ENCODE measurements around the gene SELPLG.
"Not testable (repeated sequence)": the region's sequence is repeated elsewhere in the genome, so short reads cannot be mapped to it uniquely, and the experiment has no call there.

SELPLG gene

DNA sequence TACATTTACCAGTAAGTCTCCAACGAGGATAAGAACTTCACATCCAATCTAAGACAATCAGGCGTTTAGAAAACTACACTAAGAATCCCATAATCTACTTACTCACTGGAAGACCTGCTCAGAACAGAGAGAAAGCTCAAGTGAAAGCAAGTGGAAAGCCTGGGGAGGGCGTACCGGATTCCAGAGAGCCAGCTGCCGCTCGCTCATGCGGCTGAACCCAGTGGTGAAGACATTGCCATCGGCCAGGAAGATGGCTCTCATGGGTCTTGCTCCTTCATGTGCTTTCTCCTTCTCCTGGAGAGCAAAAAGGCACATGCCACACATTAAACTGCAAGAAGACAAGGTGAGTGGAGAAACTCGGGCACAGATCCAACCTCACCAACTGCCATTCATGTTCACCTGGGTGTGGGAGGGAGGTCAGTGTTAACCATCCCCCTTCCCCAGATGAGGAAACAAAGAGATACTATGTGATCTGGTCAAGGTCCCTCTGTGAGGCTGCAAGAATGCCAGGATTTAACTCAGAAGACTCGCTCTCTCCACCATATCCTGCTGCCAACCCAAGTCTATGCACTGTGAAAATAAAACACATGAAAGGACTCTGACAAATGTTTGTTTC lies 23.5 kb upstream of the SELPLG start:
- DNase-seq, result no peak
- Histone ChIP-seq H3K4me1 (ENCODE audit: control extremely low read depth in 1 of 4, control insufficient read depth in 4 of 4, insufficient read depth in 4 of 4, low read length in 3 of 4) (peaks cover 0 to 11% (median 0%) of the 10 kb centered on the region in 4 experiments), H3K36me3 (ENCODE audit: control insufficient read depth in 4 of 4, insufficient read depth in 4 of 4, low read length in 3 of 4) (peaks cover 22 to 49% (median 40%) of the 10 kb centered on the region in 4 experiments), H3K9me3 (ENCODE audit: control extremely low read depth in 1 of 5, control insufficient read depth in 4 of 5, insufficient read depth in 2 of 5, low read depth in 1 of 5, low read length in 4 of 5) (no peaks in the 10 kb centered on the region), H3K27me3 (replicated peaks in 2 of 5; ENCODE audit: control insufficient read depth in 4 of 5, insufficient read depth in 5 of 5, low read length in 4 of 5) (no peaks in the 10 kb centered on the region), H3K4me3 (ENCODE audit: control insufficient read depth in 1 of 7, extremely low read depth in 1 of 7, insufficient read depth in 4 of 7, low read depth in 2 of 7, low read length in 6 of 7) (no peak overlapping the region), H3K27ac (ENCODE audit: insufficient read depth in 1 of 2, low read depth in 1 of 2, low read length in 2 of 2, poor library complexity in 1 of 2, severe bottlenecking in 2 of 2) (no peak overlapping the region)
- WGBS (ENCODE audit: insufficient coverage), result 98% methylated on average over 7 of the region's 10 CpGs
- ChIA-PET CTCF (interaction anchor here (1.0 to 10.7 kb wide), 3 partner anchors 10 to 144 kb away, joined by 3 to 185 read pairs (median 4); no protein-coding TSS in a partner anchor), POLR2A (no interaction called here)

DNA sequence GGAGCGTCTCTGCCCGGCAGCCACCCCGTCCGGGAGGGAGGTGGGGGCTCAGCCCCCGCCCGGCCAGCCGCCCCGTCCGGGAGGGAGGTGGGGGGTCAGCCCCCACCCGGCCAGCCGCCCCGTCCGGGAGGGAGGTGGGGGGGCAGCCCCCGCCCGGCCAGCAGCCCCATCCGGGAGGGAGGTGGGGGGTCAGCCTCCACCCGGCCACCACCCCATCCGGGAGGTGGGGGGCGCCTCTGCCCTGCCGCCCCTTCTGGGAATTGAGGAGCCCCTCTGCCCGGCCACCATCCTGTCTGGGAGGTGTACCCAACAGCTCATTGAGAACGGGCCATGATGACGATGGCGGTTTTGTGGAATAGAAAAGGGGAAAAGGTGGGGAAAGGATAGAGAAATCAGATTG lies 22.6 kb upstream of the SELPLG start:
- peaks cover 19 to 50% (median 38%) of the 10 kb centered on the region in 4 experiments for H3K36me3 ChIP-seq (ENCODE audit: control insufficient read depth in 4 of 4, insufficient read depth in 4 of 4, low read length in 3 of 4)

DNA sequence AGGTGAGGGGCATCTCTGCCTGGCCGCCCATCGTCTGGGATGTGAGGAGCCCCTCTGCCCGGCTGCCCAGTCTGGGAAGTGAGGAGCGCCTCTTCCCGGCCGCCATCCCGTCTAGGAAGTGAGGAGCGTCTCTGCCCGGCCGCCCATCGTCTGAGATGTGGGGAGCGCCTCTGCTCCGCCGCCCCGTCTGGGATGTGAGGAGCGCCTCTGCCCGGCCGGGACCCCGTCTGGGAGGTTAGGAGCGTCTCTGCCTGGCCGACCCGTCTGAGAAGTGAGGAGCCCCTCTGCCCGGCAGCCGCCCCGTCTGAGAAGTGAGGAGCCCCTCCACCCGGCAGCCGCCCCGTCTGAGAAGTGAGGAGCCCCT lies 22.1 kb upstream of the SELPLG start:
- POLR2A ChIA-PET; DNase-seq; H3K9me3 ChIP-seq (ENCODE audit: control extremely low read depth in 1 of 5, control insufficient read depth in 4 of 5, insufficient read depth in 2 of 5, low read depth in 1 of 5, low read length in 4 of 5); H3K27ac ChIP-seq (ENCODE audit: insufficient read depth in 1 of 2, low read depth in 1 of 2, low read length in 2 of 2, poor library complexity in 1 of 2, severe bottlenecking in 2 of 2); H3K4me3 ChIP-seq (ENCODE audit: control insufficient read depth in 1 of 7, extremely low read depth in 1 of 7, insufficient read depth in 4 of 7, low read depth in 2 of 7, low read length in 6 of 7); H3K27me3 ChIP-seq (replicated peaks in 2 of 5; ENCODE audit: control insufficient read depth in 4 of 5, insufficient read depth in 5 of 5, low read length in 4 of 5): not testable (repeated sequence)
- H3K36me3 ChIP-seq (ENCODE audit: control insufficient read depth in 4 of 4, insufficient read depth in 4 of 4, low read length in 3 of 4), result peaks cover 19 to 55% (median 39%) of the 10 kb centered on the region in 4 experiments
- 98% methylated on average over 10 of the region's 28 CpGs for WGBS (ENCODE audit: insufficient coverage)
- CTCF ChIA-PET, result interaction anchor here (0.8 kb wide), 1 partner anchor 38 kb away, joined by 3 read pairs; no protein-coding TSS in a partner anchor
- H3K4me1 ChIP-seq (ENCODE audit: control extremely low read depth in 1 of 4, control insufficient read depth in 4 of 4, insufficient read depth in 4 of 4, low read length in 3 of 4), result peaks cover 0 to 11% (median 0%) of the 10 kb centered on the region in 4 experiments

More for the DNA sequence above, 22.6 kb upstream of the SELPLG start:
- H3K27ac ChIP-seq (ENCODE audit: insufficient read depth in 1 of 2, low read depth in 1 of 2, low read length in 2 of 2, poor library complexity in 1 of 2, severe bottlenecking in 2 of 2); H3K9me3 ChIP-seq (ENCODE audit: control extremely low read depth in 1 of 5, control insufficient read depth in 4 of 5, insufficient read depth in 2 of 5, low read depth in 1 of 5, low read length in 4 of 5); DNase-seq; H3K27me3 ChIP-seq (replicated peaks in 2 of 5; ENCODE audit: control insufficient read depth in 4 of 5, insufficient read depth in 5 of 5, low read length in 4 of 5); CTCF ChIA-PET; POLR2A ChIA-PET; H3K4me3 ChIP-seq (ENCODE audit: control insufficient read depth in 1 of 7, extremely low read depth in 1 of 7, insufficient read depth in 4 of 7, low read depth in 2 of 7, low read length in 6 of 7): not testable (repeated sequence)
- 95% methylated on average over 9 of the region's 24 CpGs for WGBS (ENCODE audit: insufficient coverage)
- peaks cover 0 to 11% (median 0%) of the 10 kb centered on the region in 4 experiments for H3K4me1 ChIP-seq (ENCODE audit: control extremely low read depth in 1 of 4, control insufficient read depth in 4 of 4, insufficient read depth in 4 of 4, low read length in 3 of 4)

DNA sequence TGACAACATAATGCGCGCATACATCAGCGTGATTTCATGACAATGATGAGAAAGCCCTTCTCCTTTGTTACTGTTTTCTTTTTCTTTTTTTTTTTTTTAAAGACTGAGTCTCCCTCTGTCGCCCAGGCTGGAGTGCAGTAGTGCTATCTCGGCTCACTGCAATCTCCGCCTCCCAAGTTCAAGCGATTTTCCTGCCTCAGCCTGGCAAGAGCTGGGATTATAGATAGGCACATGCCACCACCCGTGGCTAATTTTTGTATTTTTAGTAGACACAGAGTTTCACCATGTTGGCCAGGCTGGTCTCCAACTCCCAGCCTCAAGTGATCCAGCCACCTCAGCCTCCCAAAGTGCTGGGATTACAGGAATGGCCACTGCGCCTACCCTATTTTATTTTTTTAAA lies 20.9 kb upstream of the SELPLG start:
- H3K27me3 ChIP-seq (replicated peaks in 2 of 5; ENCODE audit: control insufficient read depth in 4 of 5, insufficient read depth in 5 of 5, low read length in 4 of 5); DNase-seq; POLR2A ChIA-PET; H3K9me3 ChIP-seq (ENCODE audit: control extremely low read depth in 1 of 5, control insufficient read depth in 4 of 5, insufficient read depth in 2 of 5, low read depth in 1 of 5, low read length in 4 of 5); H3K27ac ChIP-seq (ENCODE audit: insufficient read depth in 1 of 2, low read depth in 1 of 2, low read length in 2 of 2, poor library complexity in 1 of 2, severe bottlenecking in 2 of 2); H3K4me3 ChIP-seq (ENCODE audit: control insufficient read depth in 1 of 7, extremely low read depth in 1 of 7, insufficient read depth in 4 of 7, low read depth in 2 of 7, low read length in 6 of 7): not testable (repeated sequence)
- Histone ChIP-seq H3K4me1 (ENCODE audit: control extremely low read depth in 1 of 4, control insufficient read depth in 4 of 4, insufficient read depth in 4 of 4, low read length in 3 of 4) (peaks cover 0 to 11% (median 0%) of the 10 kb centered on the region in 4 experiments), H3K36me3 (ENCODE audit: control insufficient read depth in 4 of 4, insufficient read depth in 4 of 4, low read length in 3 of 4) (peaks cover 19 to 62% (median 40%) of the 10 kb centered on the region in 4 experiments)
- CTCF ChIA-PET, result interaction anchor here (0.7 to 1.9 kb wide), 3 partner anchors 36 to 150 kb away, joined by 3 to 8 read pairs (median 3); no protein-coding TSS in a partner anchor
- 93% methylated on average over 8 of the region's 9 CpGs for WGBS (ENCODE audit: insufficient coverage)

DNA sequence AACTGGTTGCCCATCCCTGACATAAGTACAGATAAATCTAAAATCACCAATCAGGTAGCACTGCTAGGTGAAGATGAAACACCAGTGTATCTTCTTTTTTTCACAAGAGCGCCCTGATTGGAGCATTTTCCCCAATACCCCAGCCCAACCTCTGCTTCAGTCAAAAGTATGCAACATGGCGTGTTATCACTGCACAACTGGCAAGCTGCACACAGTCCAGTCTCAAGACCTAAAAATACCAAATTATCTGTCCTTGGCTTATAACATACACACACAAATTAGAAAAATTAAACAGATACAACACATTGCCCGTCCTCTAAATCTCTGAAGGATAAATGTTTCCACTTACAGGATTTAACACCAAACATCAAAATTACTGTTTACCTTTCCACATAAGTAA lies 20.2 kb upstream of the SELPLG start:
- Histone ChIP-seq H3K27me3 (replicated peaks in 2 of 5; ENCODE audit: control insufficient read depth in 4 of 5, insufficient read depth in 5 of 5, low read length in 4 of 5) (no peaks in the 10 kb centered on the region), H3K36me3 (ENCODE audit: control insufficient read depth in 4 of 4, insufficient read depth in 4 of 4, low read length in 3 of 4) (peaks cover 21 to 64% (median 42%) of the 10 kb centered on the region in 4 experiments), H3K4me1 (ENCODE audit: control extremely low read depth in 1 of 4, control insufficient read depth in 4 of 4, insufficient read depth in 4 of 4, low read length in 3 of 4) (peaks cover 0 to 11% (median 0%) of the 10 kb centered on the region in 4 experiments), H3K9me3 (ENCODE audit: control extremely low read depth in 1 of 5, control insufficient read depth in 4 of 5, insufficient read depth in 2 of 5, low read depth in 1 of 5, low read length in 4 of 5) (no peaks in the 10 kb centered on the region), H3K27ac (ENCODE audit: insufficient read depth in 1 of 2, low read depth in 1 of 2, low read length in 2 of 2, poor library complexity in 1 of 2, severe bottlenecking in 2 of 2) (no peak overlapping the region), H3K4me3 (ENCODE audit: control insufficient read depth in 1 of 7, extremely low read depth in 1 of 7, insufficient read depth in 4 of 7, low read depth in 2 of 7, low read length in 6 of 7) (no peak overlapping the region)
- WGBS (ENCODE audit: insufficient coverage), result 92% methylated on average over 2 of the region's 3 CpGs
- DNase-seq, result no peak
- ChIA-PET CTCF (interaction anchor here (0.8 to 3.5 kb wide), 7 partner anchors 10 to 154 kb away, joined by 3 to 11 read pairs (median 7); no protein-coding TSS in a partner anchor), POLR2A (interaction anchor here (0.5 kb wide), 1 partner anchor 36 kb away, joined by 3 read pairs; no protein-coding TSS in a partner anchor)

DNA sequence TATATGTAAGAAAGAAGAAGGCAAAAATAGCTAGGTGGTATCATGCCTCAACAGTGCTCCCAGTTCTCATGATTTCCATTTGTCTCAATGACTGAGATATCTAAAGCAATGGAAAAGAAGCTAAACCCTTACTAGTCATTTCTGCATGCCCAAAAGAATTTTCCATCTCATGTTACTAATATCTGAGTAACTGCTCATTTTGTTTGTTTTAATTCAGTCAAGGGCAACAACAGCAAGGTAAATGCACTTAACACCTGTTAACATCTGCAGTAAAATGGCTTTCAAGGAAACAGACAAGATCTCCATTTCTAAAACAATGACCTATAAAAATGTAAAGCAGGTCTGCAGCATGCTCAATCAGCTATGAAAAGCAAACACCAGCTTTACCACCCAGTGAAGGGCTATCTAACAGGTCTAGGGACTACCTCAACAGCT lies 19.4 kb upstream of the SELPLG start:
- no peak for DNase-seq
- Histone ChIP-seq H3K27me3 (replicated peaks in 2 of 5; ENCODE audit: control insufficient read depth in 4 of 5, insufficient read depth in 5 of 5, low read length in 4 of 5) (no peaks in the 10 kb centered on the region), H3K36me3 (ENCODE audit: control insufficient read depth in 4 of 4, insufficient read depth in 4 of 4, low read length in 3 of 4) (peaks cover 15 to 64% (median 40%) of the 10 kb centered on the region in 4 experiments), H3K27ac (ENCODE audit: insufficient read depth in 1 of 2, low read depth in 1 of 2, low read length in 2 of 2, poor library complexity in 1 of 2, severe bottlenecking in 2 of 2) (no peak overlapping the region), H3K9me3 (ENCODE audit: control extremely low read depth in 1 of 5, control insufficient read depth in 4 of 5, insufficient read depth in 2 of 5, low read depth in 1 of 5, low read length in 4 of 5) (no peaks in the 10 kb centered on the region), H3K4me3 (ENCODE audit: control insufficient read depth in 1 of 7, extremely low read depth in 1 of 7, insufficient read depth in 4 of 7, low read depth in 2 of 7, low read length in 6 of 7) (no peak overlapping the region), H3K4me1 (ENCODE audit: control extremely low read depth in 1 of 4, control insufficient read depth in 4 of 4, insufficient read depth in 4 of 4, low read length in 3 of 4) (peaks cover 0 to 11% (median 0%) of the 10 kb centered on the region in 4 experiments)
- ChIA-PET CTCF (interaction anchor here (0.8 to 3.5 kb wide), 7 partner anchors 9 to 155 kb away, joined by 3 to 11 read pairs (median 7); no protein-coding TSS in a partner anchor), POLR2A (interaction anchor here (0.5 to 1.1 kb wide), 2 partner anchors 12 to 36 kb away, joined by 3 read pairs; no protein-coding TSS in a partner anchor)

DNA sequence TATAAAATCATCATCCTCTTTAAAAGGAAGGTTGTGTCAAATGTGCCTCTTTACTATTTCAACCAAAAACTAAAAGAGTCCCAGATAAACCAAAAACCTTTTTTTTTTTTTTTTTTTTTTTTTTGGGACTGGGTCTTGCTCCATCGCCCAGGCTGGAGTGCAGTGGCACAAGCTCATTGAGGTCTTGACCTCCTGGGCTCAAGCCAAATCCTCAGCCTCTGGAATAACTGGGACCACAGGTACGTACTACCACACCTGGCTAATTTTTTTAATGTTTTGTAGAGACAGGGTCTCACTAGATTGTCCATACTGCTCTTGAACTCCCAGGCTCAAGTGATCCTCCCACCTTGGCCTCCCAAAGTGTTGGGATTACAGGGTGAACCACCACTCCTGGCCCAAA lies 16.4 kb upstream of the SELPLG start:
- CTCF ChIA-PET, result interaction anchor here (1.0 to 5.7 kb wide), 2 partner anchors 13 to 154 kb away, joined by 4 to 46 read pairs; partner anchors contain the start of gene SELPLG
- H3K36me3 ChIP-seq (ENCODE audit: control insufficient read depth in 4 of 4, insufficient read depth in 4 of 4, low read length in 3 of 4), result peaks cover 8 to 70% (median 35%) of the 10 kb centered on the region in 4 experiments

More for the DNA sequence above, 16.4 kb upstream of the SELPLG start:
- Histone ChIP-seq H3K27me3 (replicated peaks in 2 of 5; ENCODE audit: control insufficient read depth in 4 of 5, insufficient read depth in 5 of 5, low read length in 4 of 5) (no peaks in the 10 kb centered on the region), H3K9me3 (ENCODE audit: control extremely low read depth in 1 of 5, control insufficient read depth in 4 of 5, insufficient read depth in 2 of 5, low read depth in 1 of 5, low read length in 4 of 5) (no peaks in the 10 kb centered on the region), H3K4me1 (ENCODE audit: control extremely low read depth in 1 of 4, control insufficient read depth in 4 of 4, insufficient read depth in 4 of 4, low read length in 3 of 4) (peaks cover 6 to 32% (median 20%) of the 10 kb centered on the region in 4 experiments), H3K27ac (ENCODE audit: insufficient read depth in 1 of 2, low read depth in 1 of 2, low read length in 2 of 2, poor library complexity in 1 of 2, severe bottlenecking in 2 of 2) (no peak overlapping the region), H3K4me3 (ENCODE audit: control insufficient read depth in 1 of 7, extremely low read depth in 1 of 7, insufficient read depth in 4 of 7, low read depth in 2 of 7, low read length in 6 of 7) (no peak overlapping the region)
- POLR2A ChIA-PET, result no interaction called here
- no peak for DNase-seq
- 80% methylated on average over 1 of the region's 2 CpGs for WGBS (ENCODE audit: insufficient coverage)

Measured in common myeloid progenitor, CD34-positive (primary cell).